Trophoblast cell (in vitro differentiated cells and primary cell): ENCODE measurements around the gene MIEF2.

Experiments
- DNase-seq, 2 donors: peaks; one replicate each; pipeline ENCODE4 v3.0.0-alpha.2; 2016
- H2AFZ ChIP-seq: 2 replicates; pipeline ENCODE4 v1.6.1; 2013; ENCODE audit warnings: low read length, moderate library complexity, mild to moderate bottlenecking; ENCODE audit not compliant: insufficient read depth, poor library complexity
- H2AK5ac ChIP-seq: 2 replicates; pipeline ENCODE4 v1.6.1; 2013; ENCODE audit warnings: mild to moderate bottlenecking, low read length
- H2BK120ac ChIP-seq: 2 replicates; pipeline ENCODE4 v1.6.1; 2013; ENCODE audit warnings: low read length, mild to moderate bottlenecking, moderate library complexity; ENCODE audit not compliant: insufficient read depth, poor library complexity
- H2BK12ac ChIP-seq: 2 replicates; pipeline ENCODE4 v1.6.1; 2013; ENCODE audit warnings: mild to moderate bottlenecking, low read length, moderate library complexity
- H2BK5ac ChIP-seq: 2 replicates; pipeline ENCODE4 v1.6.1; 2013; ENCODE audit warnings: low read length, low read depth, moderate library complexity, mild to moderate bottlenecking; ENCODE audit not compliant: poor library complexity
- H3K14ac ChIP-seq: 2 replicates; pipeline ENCODE4 v1.6.1; 2013; ENCODE audit warnings: mild to moderate bottlenecking, low read length
- H3K18ac ChIP-seq: 2 replicates; pipeline ENCODE4 v1.6.1; 2013; ENCODE audit warnings: mild to moderate bottlenecking, low read length
- H3K23ac ChIP-seq: 2 replicates; pipeline ENCODE4 v1.6.1; 2013; ENCODE audit warnings: low read length
- H3K27ac ChIP-seq: 2 replicates; pipeline ENCODE4 v1.5.1; 2013; ENCODE audit warnings: low read depth, mild to moderate bottlenecking, inconsistent platforms, low read length, moderate library complexity
- H3K27me3 ChIP-seq: 2 replicates; pipeline ENCODE4 v1.6.1; 2013; ENCODE audit warnings: inconsistent platforms, mild to moderate bottlenecking, low read length, moderate library complexity; ENCODE audit not compliant: insufficient read depth
- H3K36me3 ChIP-seq, 2 experiments: 1 replicate in 1 of 2; 2 replicates in 1 of 2; pipeline ENCODE4 v1.6.1; 2013; ENCODE audit warnings: low read length in 2 of 2, mild to moderate bottlenecking in 2 of 2, moderate library complexity in 1 of 2; ENCODE audit not compliant: insufficient read depth in 2 of 2, control insufficient read depth in 1 of 2
- H3K4ac ChIP-seq: 2 replicates; pipeline ENCODE4 v1.6.1; 2013; ENCODE audit warnings: low read depth, mild to moderate bottlenecking, low read length, moderate library complexity
- H3K4me1 ChIP-seq, 2 experiments: 1 replicate in 1 of 2; 2 replicates in 1 of 2; pipeline ENCODE4 v1.6.1; 2013; ENCODE audit warnings: low read length in 2 of 2, mild to moderate bottlenecking in 2 of 2, moderate library complexity in 1 of 2; ENCODE audit not compliant: insufficient read depth in 2 of 2, control insufficient read depth in 1 of 2
- H3K4me2 ChIP-seq: 2 replicates; pipeline ENCODE4 v1.6.1; 2013; ENCODE audit warnings: inconsistent platforms, mild to moderate bottlenecking, low read length, moderate library complexity
- H3K4me3 ChIP-seq: 2 replicates; pipeline ENCODE4 v1.5.1; 2013; ENCODE audit warnings: mild to moderate bottlenecking, low read depth, low read length, inconsistent platforms
- H3K79me1 ChIP-seq: one replicate; pipeline ENCODE4 v1.6.1; 2013; ENCODE audit warnings: low read length
- H3K79me2 ChIP-seq: 2 replicates; pipeline ENCODE4 v1.6.1; 2013; ENCODE audit warnings: low read length, mild to moderate bottlenecking; ENCODE audit not compliant: control insufficient read depth, insufficient read depth, poor library complexity
- H3K9ac ChIP-seq: 2 replicates; pipeline ENCODE4 v1.6.1; 2013; ENCODE audit warnings: mild to moderate bottlenecking, low read length
- H3K9me3 ChIP-seq: 2 replicates; pipeline ENCODE4 v1.6.1; 2013; ENCODE audit warnings: low read depth, mild to moderate bottlenecking, control low read depth, inconsistent platforms, low read length; ENCODE audit not compliant: insufficient read depth
- H4K12ac ChIP-seq: 2 replicates; pipeline ENCODE4 v1.6.1; 2013; ENCODE audit warnings: low read depth, mild to moderate bottlenecking, low read length, moderate library complexity
- H4K8ac ChIP-seq: 2 replicates; pipeline ENCODE4 v1.6.1; 2013; ENCODE audit warnings: low read depth, mild to moderate bottlenecking, low read length, moderate library complexity
- H4K91ac ChIP-seq: one replicate; pipeline ENCODE4 v1.6.1; 2013; ENCODE audit warnings: low read depth, mild to moderate bottlenecking, low read length, moderate library complexity
- WGBS: extraction: QIAGEN DNeasy Blood & Tissue Kit; methylation state at CpG from one replicate; pipeline ENCODE4 v1.1.7; 2013; ENCODE audit warnings: missing lambda C conversion rate; ENCODE audit not compliant: insufficient read length, insufficient coverage; ENCODE audit errors: extremely low coverage; 5-methylcytosine and 5-hydroxymethylcytosine counted together

Gene MIEF2

GRCh38 chr17:18251204-18251603 is 9.3 kb upstream of the MIEF2 start:
- no peak overlapping the region for H4K91ac ChIP-seq
- no peak overlapping the region for H4K8ac ChIP-seq
- no peak overlapping the region for H3K9ac ChIP-seq
- no peak overlapping the region for H2AFZ ChIP-seq
- H3K23ac ChIP-seq = no peak overlapping the region
- no peak overlapping the region for H3K27ac ChIP-seq
- no peaks in the 10 kb centered on the region for H3K79me1 ChIP-seq
- no peak overlapping the region for H2BK5ac ChIP-seq
- no peak overlapping the region for H3K4ac ChIP-seq
- no peak overlapping the region for H2BK120ac ChIP-seq
- H3K18ac ChIP-seq = no peak overlapping the region
- H3K4me2 ChIP-seq = no peak overlapping the region
- H3K4me1 ChIP-seq = no peaks in the 10 kb centered on the region
- H3K4me3 ChIP-seq = no peak overlapping the region
- peaks cover 88 to 90% of the 10 kb centered on the region in 2 experiments for H3K36me3 ChIP-seq
- no peak overlapping the region for H2AK5ac ChIP-seq
- no peaks in the 10 kb centered on the region for H3K9me3 ChIP-seq
- H4K12ac ChIP-seq = no peak overlapping the region
- no peak overlapping the region for H3K14ac ChIP-seq
- no peaks in the 10 kb centered on the region for H3K27me3 ChIP-seq
- no peak for DNase-seq
- H3K79me2 ChIP-seq = no peaks in the 10 kb centered on the region
- H2BK12ac ChIP-seq = no peak overlapping the region
- no CpG with 5 or more reads among the region's 15 CpGs for WGBS

GRCh38 chr17:18252160-18252559 is 8.3 kb upstream of the MIEF2 start:
- no peak overlapping the region for H2BK5ac ChIP-seq
- H3K4me1 ChIP-seq = peaks cover 5% of the 10 kb centered on the region in 2 experiments
- H3K4me2 ChIP-seq = no peak overlapping the region
- no peak overlapping the region for H4K8ac ChIP-seq
- H2AK5ac ChIP-seq = no peak overlapping the region
- no peak for DNase-seq
- no peak overlapping the region for H2AFZ ChIP-seq
- no peak overlapping the region for H3K9ac ChIP-seq
- H3K4me3 ChIP-seq = no peak overlapping the region
- H3K18ac ChIP-seq = no peak overlapping the region
- no peaks in the 10 kb centered on the region for H3K9me3 ChIP-seq
- H3K79me2 ChIP-seq = no peaks in the 10 kb centered on the region
- no peaks in the 10 kb centered on the region for H3K27me3 ChIP-seq
- H3K79me1 ChIP-seq = no peaks in the 10 kb centered on the region
- H2BK120ac ChIP-seq = no peak overlapping the region
- H3K23ac ChIP-seq = no peak overlapping the region
- no peak overlapping the region for H3K14ac ChIP-seq
- no CpG with 5 or more reads among the region's 5 CpGs for WGBS
- no peak overlapping the region for H4K91ac ChIP-seq
- H3K27ac ChIP-seq = no peak overlapping the region
- peaks cover 86 to 87% of the 10 kb centered on the region in 2 experiments for H3K36me3 ChIP-seq
- no peak overlapping the region for H2BK12ac ChIP-seq
- H3K4ac ChIP-seq = no peak overlapping the region
- H4K12ac ChIP-seq = no peak overlapping the region

GRCh38 chr17:18253187-18253884 is 7.1 kb upstream of the MIEF2 start:
- H3K14ac ChIP-seq = no peak overlapping the region
- peaks cover 10% of the 10 kb centered on the region in 2 experiments for H3K4me1 ChIP-seq
- no peak overlapping the region for H3K27ac ChIP-seq
- peaks cover 75 to 76% of the 10 kb centered on the region in 2 experiments for H3K36me3 ChIP-seq
- no peaks in the 10 kb centered on the region for H3K27me3 ChIP-seq
- no peak overlapping the region for H4K91ac ChIP-seq
- no peak overlapping the region for H4K8ac ChIP-seq
- H2BK120ac ChIP-seq = no peak overlapping the region
- H3K79me1 ChIP-seq = peaks cover 7% of the 10 kb centered on the region
- no peak overlapping the region for H3K4ac ChIP-seq
- no peak overlapping the region for H3K4me2 ChIP-seq
- H3K18ac ChIP-seq = no peak overlapping the region
- no peak overlapping the region for H2BK12ac ChIP-seq
- H4K12ac ChIP-seq = no peak overlapping the region
- no peak overlapping the region for H2BK5ac ChIP-seq
- H3K79me2 ChIP-seq = peaks cover 10% of the 10 kb centered on the region
- no peak overlapping the region for H3K9ac ChIP-seq
- H3K4me3 ChIP-seq = no peak overlapping the region
- no peak overlapping the region for H3K23ac ChIP-seq
- no peaks in the 10 kb centered on the region for H3K9me3 ChIP-seq
- H2AFZ ChIP-seq = no peak overlapping the region
- no peak overlapping the region for H2AK5ac ChIP-seq
- DNase-seq = no peak
- WGBS = no CpG with 5 or more reads among the region's 16 CpGs

- WGBS = no CpG with 5 or more reads among the region's 27 CpGs
- Histone ChIP-seq H2BK5ac (no peak overlapping the region), H3K27ac (no peak overlapping the region), H3K79me1 (peaks cover 9% of the 10 kb centered on the region), H3K14ac (no peak overlapping the region), H3K27me3 (no peaks in the 10 kb centered on the region), H2AK5ac (no peak overlapping the region), H3K23ac (no peak overlapping the region), H4K12ac (no peak overlapping the region), H3K4ac (no peak overlapping the region), H3K18ac (no peak overlapping the region), H4K91ac (no peak overlapping the region), H4K8ac (no peak overlapping the region), H3K4me3 (no peak overlapping the region), H2BK120ac (no peak overlapping the region), H2BK12ac (no peak overlapping the region), H3K36me3 (peaks cover 67% of the 10 kb centered on the region in 2 experiments), H3K9me3 (no peaks in the 10 kb centered on the region), H3K9ac (no peak overlapping the region), H2AFZ (no peak overlapping the region), H3K79me2 (peaks cover 12% of the 10 kb centered on the region), H3K4me1 (peaks cover 14% of the 10 kb centered on the region in 2 experiments), H3K4me2 (no peak overlapping the region)
- DNase-seq = no peak
Observed at GRCh38 chr17:18253947-18254821, 6.3 kb upstream of the MIEF2 start.
